ENCODE data around the gene LYRM2. TPM values are rescaled to one million over a fixed set of nuclear protein-coding genes. Genes with fewer than 3 reads are reported as not detected.
"Not testable (repeated sequence)": the region's sequence is repeated elsewhere in the genome, so short reads cannot be mapped to it uniquely, and the experiment has no call there.

LYRM2 gene
- polyA plus RNA-seq, 1 donor: 53.8 TPM

- DNase-seq: no peak
Observed at GRCh38 chr6:89655122-89655521, 16.6 kb upstream of the LYRM2 start.

- DNase-seq: no peak
Observed at GRCh38 chr6:89650579-89650978, 12.0 kb upstream of the LYRM2 start.

DNA sequence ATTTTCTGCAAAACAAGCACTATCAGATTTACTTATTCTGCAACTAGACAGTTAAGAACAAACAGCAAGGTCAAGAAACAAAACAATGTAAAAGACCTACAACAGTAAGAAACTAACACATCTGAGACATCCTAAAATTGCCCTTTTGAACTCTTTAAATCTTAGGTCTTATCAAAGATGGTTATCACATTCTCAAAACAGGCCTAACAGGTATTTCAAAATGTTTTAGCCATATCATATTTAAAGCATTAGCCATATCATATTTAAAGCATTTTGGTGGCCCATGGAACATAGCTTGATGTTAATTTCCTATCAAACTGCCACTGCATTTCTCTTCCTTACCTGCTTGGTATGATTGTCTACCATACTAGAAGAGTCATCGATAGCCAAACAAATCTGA, 11.1 kb upstream of the LYRM2 start:
- DNase-seq: no peak

- no peak for DNase-seq
Observed at GRCh38 chr6:89644864-89645263, 6.3 kb upstream of the LYRM2 start.

- no peak for DNase-seq
Observed at GRCh38 chr6:89643406-89643805, 4.9 kb upstream of the LYRM2 start.

DNA sequence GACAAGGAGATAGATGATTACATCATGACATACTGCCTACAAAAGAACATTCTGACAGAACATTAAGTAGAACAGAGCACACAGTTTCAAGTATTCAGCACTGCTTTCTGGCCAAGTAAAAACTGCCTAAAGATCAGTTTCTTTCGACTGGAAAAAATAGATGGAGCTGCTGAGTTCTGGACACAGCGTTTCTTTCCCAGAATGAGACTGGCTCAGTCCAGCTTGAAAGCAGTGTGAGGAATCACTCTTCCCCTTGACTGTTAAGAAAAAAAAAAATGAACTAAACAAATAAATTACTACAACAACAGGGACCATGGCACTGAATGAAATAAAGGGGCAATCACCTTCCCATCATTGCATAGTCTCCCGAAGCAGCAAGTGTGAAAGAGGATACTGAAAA, 4.4 kb upstream of the LYRM2 start:
- no peak for DNase-seq

- not testable (repeated sequence) for DNase-seq
Observed at GRCh38 chr6:89641581-89641980, 3.0 kb upstream of the LYRM2 start.

DNA sequence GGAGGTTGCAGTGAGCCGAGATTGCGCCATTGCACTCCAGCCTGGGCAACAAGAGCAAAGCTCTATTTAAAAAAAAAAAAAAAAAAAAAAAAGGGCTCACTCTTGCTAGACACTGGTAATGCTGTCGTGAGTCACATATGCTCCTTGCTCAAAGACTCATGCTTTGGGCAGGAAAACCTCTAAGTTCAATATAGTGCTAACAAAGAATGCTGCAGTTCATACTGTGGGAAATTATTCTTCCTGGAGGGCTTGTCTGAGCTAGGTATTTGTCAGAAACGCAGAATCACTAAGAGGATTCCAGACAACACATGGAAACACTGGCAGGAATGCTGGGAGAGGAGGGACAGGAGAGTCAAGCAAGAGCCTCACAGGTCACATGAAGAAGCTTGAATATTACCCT, 2.3 kb upstream of the LYRM2 start:
- DNase-seq: no peak

DNA sequence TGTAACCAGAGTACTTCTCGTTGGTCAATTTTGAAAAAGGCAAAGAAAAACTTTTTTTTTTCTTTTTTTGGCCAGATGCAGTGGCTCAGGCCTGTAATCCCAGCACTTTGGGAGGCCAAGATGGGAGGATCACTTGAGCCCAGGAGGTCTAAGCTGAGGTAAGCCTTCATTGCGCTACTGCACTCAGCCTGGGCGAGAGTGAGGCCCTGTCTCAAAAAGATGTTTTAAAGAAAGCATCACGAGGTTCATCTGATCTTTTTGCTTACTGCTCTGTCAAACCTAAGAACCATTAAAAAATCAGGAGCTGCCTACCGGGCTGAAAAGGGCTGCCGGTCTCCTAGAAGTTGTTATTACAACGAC, 607 bp downstream of the LYRM2 start:
- no peak for DNase-seq

GRCh38 chr6:89636412-89636811, 2.1 kb downstream of the LYRM2 start:
- DNase-seq: not testable (repeated sequence)

DNA sequence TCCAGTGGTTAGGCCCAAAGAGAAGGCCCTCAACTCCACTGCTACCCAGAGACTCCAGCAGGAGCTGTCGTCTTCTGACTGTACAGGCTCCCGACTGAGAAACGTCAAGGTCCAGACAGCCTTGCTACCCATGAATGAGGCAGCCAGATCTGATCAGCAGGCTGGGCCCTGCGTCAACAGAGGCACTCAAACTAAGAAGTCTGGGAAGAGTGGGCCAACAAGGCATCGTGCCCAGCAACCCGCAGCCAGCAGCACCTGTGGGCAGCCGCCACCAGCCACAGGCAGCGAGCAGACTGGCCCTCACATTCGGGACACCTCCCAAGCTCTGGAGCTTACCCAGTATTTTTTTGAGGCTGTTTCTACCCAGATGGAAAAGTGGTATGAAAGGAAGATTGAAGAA, 8.1 kb downstream of the LYRM2 start:
- DNase-seq: no peak

DNA sequence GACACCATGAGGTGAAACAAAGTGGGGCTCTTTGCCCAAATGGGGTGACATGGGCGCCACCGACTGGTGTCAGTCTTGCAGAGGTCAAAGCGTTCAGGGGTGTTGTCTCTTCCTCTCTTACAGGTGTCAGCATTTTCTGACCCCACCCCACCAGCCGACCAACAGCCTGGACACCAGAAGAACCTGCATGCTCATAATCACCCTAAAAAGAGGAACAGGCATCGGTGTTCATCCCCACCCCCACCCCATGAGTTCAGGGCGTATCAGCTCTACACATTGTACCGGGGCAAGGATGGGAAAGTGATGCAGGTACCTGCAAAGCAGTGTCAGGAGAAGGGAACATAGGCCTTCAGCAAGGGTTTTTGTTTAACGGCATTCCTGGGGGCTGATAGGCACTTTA, 14.8 kb downstream of the LYRM2 start:
- DNase-seq: no peak

GRCh38 chr6:89619567-89619966, 19.0 kb downstream of the LYRM2 start:
- no peak for DNase-seq

DNA sequence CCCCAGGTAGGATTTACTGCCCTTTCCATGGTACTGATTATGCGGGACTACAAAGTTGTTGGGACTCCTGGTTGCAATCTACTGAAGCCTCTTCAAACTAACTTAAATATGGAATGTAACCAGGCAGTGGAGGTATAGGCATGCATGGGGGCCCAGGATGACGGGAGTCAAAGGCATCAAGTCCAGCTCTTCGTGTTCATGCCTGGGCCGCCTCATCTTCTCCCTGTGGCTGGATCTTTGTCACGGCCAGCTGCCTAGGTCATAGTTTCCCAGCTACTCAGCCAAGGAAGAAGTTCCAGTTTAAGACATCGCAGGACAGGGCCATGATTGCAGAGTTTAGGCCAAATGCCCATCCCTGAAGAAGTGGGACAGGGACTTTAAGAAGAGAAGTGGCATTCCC, 20.5 kb downstream of the LYRM2 start:
- DNase-seq: no peak

DNA sequence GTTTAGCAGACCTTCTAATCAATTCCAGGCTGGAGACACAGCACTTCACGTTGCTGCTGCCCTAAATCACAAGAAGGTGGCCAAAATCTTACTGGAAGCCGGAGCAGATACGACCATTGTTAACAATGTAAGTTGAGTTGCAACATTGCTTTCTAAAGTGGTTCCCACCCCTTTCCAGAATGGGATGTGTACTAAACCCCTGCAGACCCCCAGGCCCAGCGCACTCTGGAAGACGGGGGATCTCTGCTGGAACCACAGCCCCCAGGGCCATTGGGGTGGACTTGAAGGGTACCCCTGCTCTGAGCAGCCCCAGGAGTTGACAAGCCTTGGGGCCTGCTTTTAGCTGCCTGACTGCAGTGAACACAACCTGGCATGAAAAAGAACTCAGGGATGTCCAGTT, 22.0 kb downstream of the LYRM2 start:
- DNase-seq: no peak

- no peak for DNase-seq
Observed at GRCh38 chr6:89615882-89616281, 22.7 kb downstream of the LYRM2 start.

DNA sequence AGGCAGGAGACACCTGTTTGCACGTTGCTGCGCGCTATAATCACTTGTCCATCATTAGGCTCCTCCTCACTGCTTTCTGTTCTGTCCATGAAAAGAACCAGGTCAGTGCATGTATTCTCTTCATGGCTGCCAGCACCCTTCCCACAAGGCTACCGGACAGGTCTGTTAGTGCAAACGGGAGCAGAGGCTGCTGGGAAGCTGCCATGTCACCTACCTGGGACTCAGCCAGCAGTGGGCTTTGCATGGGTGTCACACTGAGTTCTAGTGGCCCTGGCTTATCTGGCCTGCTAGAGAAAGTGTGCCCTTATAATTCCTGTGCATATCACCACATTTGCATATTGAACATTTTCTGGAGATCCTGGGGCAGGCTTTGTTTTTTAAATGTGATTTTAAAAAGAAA, 24.8 kb downstream of the LYRM2 start:
- no peak for DNase-seq

DNA sequence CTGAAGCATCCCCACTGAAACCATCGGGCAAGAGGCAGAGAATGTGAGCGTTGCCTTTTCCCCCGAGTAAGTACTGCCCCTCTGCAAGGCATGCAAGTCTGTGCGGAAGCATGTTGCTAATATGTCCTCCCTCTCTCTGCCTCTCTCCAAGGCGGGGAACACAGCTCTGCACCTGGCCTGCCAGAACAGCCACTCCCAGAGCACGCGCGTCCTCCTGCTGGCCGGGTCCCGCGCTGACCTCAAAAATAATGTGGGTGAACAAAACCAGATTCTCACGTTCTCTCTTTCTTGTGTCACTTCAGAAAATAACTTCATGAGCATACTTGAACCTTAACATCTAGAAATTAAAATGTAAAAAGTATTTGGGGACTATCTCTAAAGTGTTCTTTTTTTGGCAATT, 26.4 kb downstream of the LYRM2 start:
- no peak for DNase-seq

DNA sequence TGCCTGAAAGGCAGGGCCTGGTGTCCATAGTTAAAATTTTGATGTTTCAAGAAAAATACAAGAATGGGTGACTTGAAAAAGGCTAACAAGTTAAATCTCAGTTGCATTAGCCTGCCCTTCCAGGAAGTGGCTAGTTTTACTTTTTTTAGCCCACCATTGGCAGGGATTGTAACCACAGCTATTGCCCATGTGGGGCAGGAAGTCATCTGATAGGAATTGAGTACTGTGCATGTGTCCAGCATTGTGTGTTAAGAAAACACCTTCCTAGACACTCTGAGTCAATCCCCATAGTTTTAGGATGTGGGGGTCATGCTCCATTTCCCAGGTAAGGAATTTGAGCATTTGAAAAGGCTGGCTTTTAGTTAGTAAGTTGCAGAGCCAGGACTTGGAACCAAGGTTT, 26.9 kb downstream of the LYRM2 start:
- DNase-seq: no peak

- DNase-seq: no peak
Observed at GRCh38 chr6:89610149-89610642, 28.4 kb downstream of the LYRM2 start.

GRCh38 chr6:89605861-89606260, 32.7 kb downstream of the LYRM2 start:
- no peak for DNase-seq

DNA sequence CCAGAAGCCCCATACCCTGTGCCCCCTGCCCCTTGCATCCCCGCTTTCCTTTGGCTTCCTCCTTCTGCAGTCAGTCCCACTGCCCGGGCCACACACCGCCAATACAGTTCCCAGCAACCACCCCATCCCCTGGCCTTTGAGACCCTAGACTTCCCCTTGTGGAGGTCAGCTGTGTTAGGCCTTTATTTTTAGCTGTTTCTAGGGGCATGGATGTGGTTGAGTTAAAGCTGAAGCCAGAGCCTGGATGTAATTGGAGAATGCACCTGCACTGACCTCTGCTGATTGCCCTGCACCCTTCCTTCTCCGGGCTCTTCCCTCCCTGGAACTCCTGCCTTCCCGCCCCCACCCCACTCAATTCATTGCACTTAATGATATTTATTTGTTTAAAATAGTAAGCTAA, 33.9 kb downstream of the LYRM2 start:
- DNase-seq: no peak

GRCh38 chr6:89602166-89602565, 36.4 kb downstream of the LYRM2 start:
- DNase-seq: peak; percentile 66

DNA sequence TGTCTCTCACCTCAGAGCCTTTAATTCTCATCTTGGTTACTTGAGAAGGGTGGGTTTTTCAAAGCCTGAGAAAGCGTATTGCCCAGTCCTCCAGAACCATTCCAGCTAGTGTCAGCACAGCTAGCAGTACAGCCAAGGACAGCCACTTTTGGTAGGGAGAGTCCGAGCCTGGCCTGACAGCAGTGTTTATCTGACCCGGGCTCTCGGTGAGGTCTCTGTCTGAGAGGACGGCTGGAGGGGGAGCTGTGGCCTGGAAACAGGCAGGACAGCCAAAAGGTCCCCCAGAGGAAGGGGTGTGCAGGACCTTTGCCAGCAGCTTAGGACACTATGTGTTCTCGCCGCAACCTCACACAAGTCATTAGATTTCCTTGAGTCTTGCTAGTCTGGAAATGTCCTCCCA, 38.8 kb downstream of the LYRM2 start:
- DNase-seq: no peak

GRCh38 chr6:89597988-89598387, 40.6 kb downstream of the LYRM2 start:
- DNase-seq: no peak

Measured in left kidney (tissue), 2 donors.